ENCODE results near the gene TNRC6B.
"Not testable (repeated sequence)": the region's sequence is repeated elsewhere in the genome, so short reads cannot be mapped to it uniquely, and the experiment has no call there.

TNRC6B gene

DNA sequence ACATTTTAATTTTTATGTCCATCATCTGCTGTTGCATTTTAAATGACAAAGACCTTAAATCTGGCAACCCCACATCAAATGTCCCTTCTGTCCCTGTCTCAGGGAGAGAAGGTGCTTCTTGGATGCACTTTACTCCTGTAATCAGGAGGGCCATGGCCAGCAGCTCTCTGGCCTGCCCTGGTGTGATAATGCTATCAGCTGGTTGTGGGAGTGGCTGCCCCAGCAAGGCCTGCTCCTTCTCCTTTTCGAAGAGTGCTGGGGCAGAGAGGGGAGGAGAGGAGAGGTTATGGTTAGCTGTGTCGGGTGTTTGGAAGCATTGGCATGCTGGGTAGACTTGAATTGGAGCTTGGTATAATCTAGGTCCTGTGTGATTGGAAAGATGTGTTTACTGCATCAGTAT is 12.8 kb downstream of the TNRC6B start:
- no peak for DNase-seq (ENCODE audit: extremely low spot score)
- ChIA-PET POLR2A (interaction anchor here (1.6 to 2.4 kb wide), 2 partner anchors 13 to 146 kb away, joined by 6 to 12 read pairs; partner anchors contain the start of gene TNRC6B), CTCF (interaction anchor here (0.6 kb wide), 1 partner anchor 110 kb away, joined by 4 read pairs; no protein-coding TSS in a partner anchor)
- TF ChIP-seq ARNT (IDR thresholded peaks at IDR 0.05): no peak
- TF ChIP-seq, protein P1, sequence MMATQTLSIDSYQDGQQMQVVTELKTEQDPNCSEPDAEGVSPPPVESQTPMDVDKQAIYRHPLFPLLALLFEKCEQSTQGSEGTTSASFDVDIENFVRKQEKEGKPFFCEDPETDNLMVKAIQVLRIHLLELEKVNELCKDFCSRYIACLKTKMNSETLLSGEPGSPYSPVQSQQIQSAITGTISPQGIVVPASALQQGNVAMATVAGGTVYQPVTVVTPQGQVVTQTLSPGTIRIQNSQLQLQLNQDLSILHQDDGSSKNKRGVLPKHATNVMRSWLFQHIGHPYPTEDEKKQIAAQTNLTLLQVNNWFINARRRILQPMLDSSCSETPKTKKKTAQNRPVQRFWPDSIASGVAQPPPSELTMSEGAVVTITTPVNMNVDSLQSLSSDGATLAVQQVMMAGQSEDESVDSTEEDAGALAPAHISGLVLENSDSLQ (IDR thresholded peaks at IDR 0.05): no peak
- no peak for TF ChIP-seq LEF1 (IDR thresholded peaks at IDR 0.05; ENCODE audit: borderline replicate concordance)
- TF ChIP-seq FOXM1 (IDR thresholded peaks at IDR 0.05; ENCODE audit: borderline replicate concordance): no peak
- TF ChIP-seq ELF4 (IDR thresholded peaks at IDR 0.05): no peak
- TF ChIP-seq TARDBP (IDR thresholded peaks at IDR 0.05): no peak
- TF ChIP-seq BHLHE40 (IDR thresholded peaks at IDR 0.05; ENCODE audit: borderline replicate concordance): no peak
- no peak for TF ChIP-seq L3MBTL2 (conservative IDR thresholded peaks at IDR 0.05)

DNA sequence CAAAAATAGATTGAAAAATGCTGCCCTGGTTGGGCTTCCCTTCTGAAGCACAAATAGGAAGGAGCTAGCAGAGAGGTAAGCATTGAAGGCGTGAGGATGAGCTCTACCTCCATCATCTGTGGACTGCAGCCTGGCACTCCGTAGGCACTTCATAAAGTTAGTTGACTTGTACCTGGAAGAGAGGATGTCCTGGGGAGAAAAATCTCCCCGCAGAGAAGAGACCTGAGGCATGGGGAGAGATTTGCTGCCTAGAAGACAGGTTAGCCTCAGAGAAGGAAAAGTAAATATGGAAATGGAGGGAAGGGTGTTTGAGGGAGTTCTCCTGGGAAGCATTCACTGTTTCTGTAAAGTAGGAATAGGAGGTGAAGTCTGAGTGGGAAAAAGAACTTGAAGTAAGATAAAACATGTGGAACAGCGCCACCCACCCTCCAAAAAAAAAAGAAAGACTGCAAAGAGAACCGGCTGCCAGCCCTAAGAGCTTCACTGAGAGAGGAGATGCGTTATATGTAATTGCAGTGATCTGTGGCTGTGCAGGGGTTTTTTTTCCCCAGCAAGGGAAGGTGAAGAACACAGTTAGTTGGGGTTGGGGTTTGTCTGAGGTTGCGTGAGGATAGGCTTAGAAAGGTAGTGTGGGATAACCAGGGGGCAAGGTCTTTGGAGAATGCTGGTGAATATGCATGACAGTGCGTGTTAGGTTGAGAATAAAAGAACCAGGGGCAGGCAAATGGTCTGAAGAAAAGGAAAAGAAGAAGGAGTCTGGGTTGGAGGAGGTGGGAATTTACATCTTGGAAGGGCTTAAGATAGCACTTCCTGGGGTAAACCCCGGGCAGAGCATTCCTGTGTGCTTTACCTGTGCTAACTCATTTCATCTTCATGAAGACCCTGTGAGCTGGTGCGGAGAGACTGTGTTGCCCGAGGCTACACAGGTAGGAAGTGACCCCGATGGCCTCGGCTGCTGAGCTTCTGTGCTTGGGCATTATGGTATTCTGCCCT is 16.0 kb downstream of the TNRC6B start:
- CTCF ChIA-PET: interaction anchor here (0.6 to 1.5 kb wide), 15 partner anchors 9 to 663 kb away, joined by 3 to 4 read pairs (median 3); no protein-coding TSS in a partner anchor

DNA sequence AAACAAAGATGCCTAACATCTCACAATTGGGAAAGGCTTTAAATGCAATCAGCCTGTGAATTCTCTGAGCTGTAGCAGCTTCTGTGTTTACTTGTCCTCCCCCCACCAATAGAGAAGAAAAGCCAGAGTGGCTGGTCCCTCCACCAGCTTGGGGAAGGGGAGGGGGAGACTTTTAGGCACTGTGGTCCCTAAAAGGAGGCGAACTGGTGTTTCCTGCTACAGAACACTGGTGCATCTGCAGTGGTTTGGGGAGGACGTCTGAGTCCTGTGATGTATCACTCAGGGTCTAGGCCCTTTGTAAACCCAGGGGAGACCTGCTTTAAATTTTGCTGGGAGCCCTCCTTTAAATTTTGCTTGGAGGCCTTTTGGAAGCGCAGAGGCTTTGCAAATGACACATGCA is 16.9 kb downstream of the TNRC6B start:
- CTCF ChIA-PET: interaction anchor here (1.0 kb wide), 1 partner anchor 169 kb away, joined by 3 read pairs; no protein-coding TSS in a partner anchor
- DNase-seq (ENCODE audit: extremely low spot score): no peak
- POLR2A ChIA-PET: interaction anchor here (1.3 kb wide), 1 partner anchor 151 kb away, joined by 3 read pairs; no protein-coding TSS in a partner anchor
- no peak for TF ChIP-seq SP1 (IDR thresholded peaks at IDR 0.05)
- no peak for TF ChIP-seq FOXA1 (IDR thresholded peaks at IDR 0.05)
- no peak for TF ChIP-seq FOXM1 (IDR thresholded peaks at IDR 0.05; ENCODE audit: borderline replicate concordance)
- TF ChIP-seq HDGF (IDR thresholded peaks at IDR 0.05; ENCODE audit: borderline replicate concordance): no peak
- no peak for TF ChIP-seq SUZ12 (IDR thresholded peaks at IDR 0.05)
- TF ChIP-seq CTBP1 (IDR thresholded peaks at IDR 0.05; ENCODE audit: borderline replicate concordance): no peak
- TF ChIP-seq ELF4 (IDR thresholded peaks at IDR 0.05): no peak
- TF ChIP-seq TARDBP (IDR thresholded peaks at IDR 0.05): no peak
- TF ChIP-seq, protein P1 (IDR thresholded peaks at IDR 0.05): no peak
- TF ChIP-seq ZNF384 (IDR thresholded peaks at IDR 0.05): no peak

More for the DNA sequence above, 16.0 kb downstream of the TNRC6B start:
- POLR2A ChIA-PET: interaction anchor here (1.1 to 1.2 kb wide), 2 partner anchors 16 to 149 kb away, joined by 3 to 6 read pairs; partner anchors contain the start of gene TNRC6B
- TF ChIP-seq LEF1 (IDR thresholded peaks at IDR 0.05; ENCODE audit: borderline replicate concordance): no peak
- TF ChIP-seq L3MBTL2 (conservative IDR thresholded peaks at IDR 0.05): no peak
- TF ChIP-seq BHLHE40 (IDR thresholded peaks at IDR 0.05; ENCODE audit: borderline replicate concordance): no peak
- TF ChIP-seq SUZ12 (IDR thresholded peaks at IDR 0.05): no peak
- TF ChIP-seq, protein P1 (IDR thresholded peaks at IDR 0.05): no peak
- TF ChIP-seq HDGF (IDR thresholded peaks at IDR 0.05; ENCODE audit: borderline replicate concordance): no peak
- no peak for TF ChIP-seq FOXK2 (IDR thresholded peaks at IDR 0.05)
- TF ChIP-seq ZNF384 (IDR thresholded peaks at IDR 0.05): no peak
- TF ChIP-seq CTBP1 (IDR thresholded peaks at IDR 0.05; ENCODE audit: borderline replicate concordance): no peak
- TF ChIP-seq ARNT (IDR thresholded peaks at IDR 0.05): no peak
- TF ChIP-seq ELF4 (IDR thresholded peaks at IDR 0.05): no peak
- no peak for TF ChIP-seq SP1 (IDR thresholded peaks at IDR 0.05)
- TF ChIP-seq FOXA1 (IDR thresholded peaks at IDR 0.05): no peak
- no peak for DNase-seq (ENCODE audit: extremely low spot score)

DNA sequence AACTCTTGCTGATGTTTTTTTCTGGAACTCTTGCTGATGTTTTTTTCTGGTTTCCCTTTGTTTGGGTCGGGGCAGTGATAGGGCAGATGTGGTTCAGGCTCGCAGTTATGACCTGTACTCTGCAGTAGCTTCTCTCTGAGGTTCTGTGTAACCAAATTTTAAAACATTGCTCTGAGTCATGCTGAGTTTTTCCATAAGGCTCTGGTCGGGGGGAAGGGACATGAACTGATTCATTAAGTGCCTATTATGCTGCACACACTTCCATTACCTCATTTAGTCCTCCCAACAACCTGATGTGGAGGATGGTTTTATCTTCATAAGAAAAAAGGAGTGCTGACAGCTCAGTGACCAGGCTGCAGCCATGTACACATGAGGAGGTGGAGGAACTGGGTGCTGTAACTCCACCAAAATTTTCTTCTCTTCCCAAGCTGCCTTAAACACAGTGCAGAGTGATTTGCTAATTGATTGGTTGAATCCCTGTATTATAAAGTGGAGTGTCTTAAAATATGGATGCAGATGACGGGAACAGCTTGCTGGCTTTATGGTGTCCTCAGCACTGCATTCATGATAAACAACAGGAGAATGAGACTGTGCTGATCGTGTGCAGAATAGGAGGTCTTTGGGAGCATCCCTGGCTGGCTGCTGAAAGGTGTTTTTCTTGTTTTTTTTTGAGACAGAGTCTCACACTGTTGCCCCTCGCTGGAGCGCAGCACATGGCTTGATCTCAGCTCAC is 19.1 kb downstream of the TNRC6B start:
- ChIA-PET POLR2A (interaction anchor here (1.0 to 1.9 kb wide), 3 partner anchors 19 to 152 kb away, joined by 3 to 6 read pairs (median 3); partner anchors contain the start of genes ADSL and TNRC6B), CTCF (interaction anchor here (0.6 kb wide), 1 partner anchor 102 kb away, joined by 3 read pairs; no protein-coding TSS in a partner anchor)
- no peak for DNase-seq (ENCODE audit: extremely low spot score)
- TF ChIP-seq FOXM1 (IDR thresholded peaks at IDR 0.05; ENCODE audit: borderline replicate concordance) (no peak), ELF4 (IDR thresholded peaks at IDR 0.05) (no peak), BHLHE40 (IDR thresholded peaks at IDR 0.05; ENCODE audit: borderline replicate concordance) (no peak), ZNF384 (IDR thresholded peaks at IDR 0.05) (no peak), L3MBTL2 (conservative IDR thresholded peaks at IDR 0.05) (no peak), NFRKB (IDR thresholded peaks at IDR 0.05) (no peak), FOXK2 (IDR thresholded peaks at IDR 0.05) (no peak)

DNA sequence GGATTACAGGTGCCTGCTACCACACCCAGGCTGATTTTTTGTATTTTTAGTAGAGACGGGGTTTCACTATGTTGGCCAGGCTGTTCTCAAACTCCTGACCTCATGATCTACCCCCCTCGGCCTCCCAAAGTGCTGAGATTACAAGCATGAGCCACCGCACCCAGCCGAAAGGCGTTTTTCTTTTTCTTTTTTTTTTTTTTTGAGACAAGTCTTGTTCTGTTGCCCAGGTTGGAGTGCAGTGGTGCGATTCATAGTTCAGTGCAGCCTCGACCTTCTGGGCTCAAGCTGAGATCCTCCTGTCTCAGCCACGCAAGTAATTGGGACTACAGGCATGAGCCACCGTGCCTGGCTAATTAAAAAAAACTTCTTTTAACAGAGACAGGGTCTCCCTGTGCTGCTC is 19.7 kb downstream of the TNRC6B start:
- TF ChIP-seq ZNF384 (IDR thresholded peaks at IDR 0.05): peak; percentile 65; the same call in 1 of the 2 replicates
- POLR2A ChIA-PET: interaction anchor here (1.1 to 1.9 kb wide), 2 partner anchors 20 to 153 kb away, joined by 3 to 6 read pairs; partner anchors contain the start of gene TNRC6B
- DNase-seq (ENCODE audit: extremely low spot score); CTCF ChIA-PET: not testable (repeated sequence)

Measured in HEK293T (cell line).